ENCODE results near the gene LEMD2.

LEMD2 gene

GRCh38 chr6:33754222-33754621 is 34.7 kb downstream of the LEMD2 start:
- DNase-seq = no peak

GRCh38 chr6:33752646-33753015 is 36.3 kb downstream of the LEMD2 start:
- DNase-seq = no peak

GRCh38 chr6:33751771-33752645 is 36.9 kb downstream of the LEMD2 start:
- DNase-seq = no peak

- no peak for DNase-seq
Observed at GRCh38 chr6:33750244-33750991, 38.5 kb downstream of the LEMD2 start.

- no peak for DNase-seq
Observed at GRCh38 chr6:33749401-33749800, 39.5 kb downstream of the LEMD2 start.

- DNase-seq = no peak
Observed at GRCh38 chr6:33748841-33749240, 40.1 kb downstream of the LEMD2 start.

- DNase-seq = no peak
Observed at GRCh38 chr6:33747823-33748222, 41.1 kb downstream of the LEMD2 start.

GRCh38 chr6:33746651-33747100 is 42.3 kb downstream of the LEMD2 start, which contains the start of gene IP6K3:
TSS of gene IP6K3 (minus strand) at chr6:33746905. CDS start at chr6:33735476, 11,429 bp downstream.
- DNase-seq = no peak

GRCh38 chr6:33746036-33746600 is 42.8 kb downstream of the LEMD2 start:
- no peak for DNase-seq

GRCh38 chr6:33745548-33745947 is 43.4 kb downstream of the LEMD2 start:
- DNase-seq = no peak

GRCh38 chr6:33744895-33745546 is 43.9 kb downstream of the LEMD2 start:
- no peak for DNase-seq

GRCh38 chr6:33744001-33744848 is 44.7 kb downstream of the LEMD2 start:
- DNase-seq = peak; percentile 72

GRCh38 chr6:33742837-33743236 is 46.1 kb downstream of the LEMD2 start:
- DNase-seq = no peak

GRCh38 chr6:33742092-33742491 is 46.8 kb downstream of the LEMD2 start:
- no peak for DNase-seq

- no peak for DNase-seq
Observed at GRCh38 chr6:33740794-33741193, 48.1 kb downstream of the LEMD2 start.

GRCh38 chr6:33740204-33740608 is 48.7 kb downstream of the LEMD2 start:
- peak; percentile 19 for DNase-seq

- DNase-seq = peak; percentile 36
Observed at GRCh38 chr6:33739571-33739970, 49.4 kb downstream of the LEMD2 start.

- no peak for DNase-seq
Observed at GRCh38 chr6:33738879-33739278, 50.1 kb downstream of the LEMD2 start.

- DNase-seq = no peak
Observed at GRCh38 chr6:33738153-33738552, 50.8 kb downstream of the LEMD2 start.

GRCh38 chr6:33737267-33738026 is 51.5 kb downstream of the LEMD2 start:
- DNase-seq = no peak

GRCh38 chr6:33735216-33735615 is 53.7 kb downstream of the LEMD2 start:
- no peak for DNase-seq

GRCh38 chr6:33733709-33734007 is 55.3 kb downstream of the LEMD2 start:
- DNase-seq = no peak

Measured in suppressor macrophage treated with lipopolysaccharide for 4 hours (primary cell).